Upper lobe of left lung (tissue), 6 donors: ENCODE results near the gene INPPL1. TPM values are rescaled to one million over a fixed set of nuclear protein-coding genes. Genes with fewer than 3 reads are reported as not detected.
"Not testable (repeated sequence)": the region's sequence is repeated elsewhere in the genome, so short reads cannot be mapped to it uniquely, and the experiment has no call there.

ENCODE experiments used
- ATAC-seq, 2 donors: fragments of 200-7000 bp; cut with Tn5 transposase; one replicate each; pipeline ENCODE4 v1.9.1; 2022; ENCODE audit warnings: mild to moderate bottlenecking in 2 of 2, moderate library complexity in 2 of 2; ENCODE audit not compliant: low FRiP score in 2 of 2
- DNase-seq, 2 donors: peaks; one replicate each; pipeline ENCODE4 v3.0.0-alpha.2; 2019 to 2020
- H3K27ac ChIP-seq, 4 donors: fragments of 200-600 bp; sonication (generic); one replicate each; pipeline ENCODE4 v1.5.1; 2016 to 2019
- H3K27me3 ChIP-seq, 4 donors: fragments of 200-600 bp; sonication (generic); one replicate each; pipeline ENCODE4 v1.5.1; 2017 to 2019
- H3K36me3 ChIP-seq, 4 donors: fragments of 200-600 bp; sonication (generic); one replicate each; pipeline ENCODE4 v1.5.1; 2016 to 2019
- H3K4me1 ChIP-seq, 4 donors: fragments of 200-600 bp; sonication (generic); one replicate each; pipeline ENCODE4 v1.5.1; 2018 to 2019
- H3K4me3 ChIP-seq, 4 donors: fragments of 200-600 bp; sonication (generic); one replicate each; pipeline ENCODE4 v1.5.1; 2017 to 2019; ENCODE audit warnings: mild to moderate bottlenecking in 2 of 4, moderate library complexity in 1 of 4
- H3K9me3 ChIP-seq, 4 donors: fragments of 200-600 bp; sonication (generic); one replicate each; pipeline ENCODE4 v1.5.1; 2018 to 2019
- CTCF ChIP-seq, 6 experiments: fragments of 450-650 bp in 4 of 6; fragments of 200-600 bp in 2 of 6; sonication (generic) in 2 of 6; IDR thresholded peaks; one replicate each; pipeline ENCODE4 v1.5.1; 2016 to 2019; ENCODE audit warnings: antibody characterized with exemption in 6 of 6
- EP300 ChIP-seq, 4 donors: sonication (generic); formaldehyde crosslinking; IDR thresholded peaks; one replicate each; pipeline ENCODE4 v1.5.1; 2017; ENCODE audit warnings: antibody characterized with exemption in 4 of 4, control low read depth in 2 of 4
- POLR2A ChIP-seq, 4 donors: fragments of 450-650 bp; IDR thresholded peaks; one replicate each; pipeline ENCODE4 v1.5.1; 2016 to 2017; ENCODE audit warnings: antibody characterized with exemption in 4 of 4, mild to moderate bottlenecking in 2 of 4
- POLR2AphosphoS5 ChIP-seq, 2 donors: sonication (generic); formaldehyde crosslinking; IDR thresholded peaks; one replicate each; pipeline ENCODE4 v1.5.1; 2017; ENCODE audit warnings: antibody characterized with exemption in 2 of 2
- WGBS, 2 donors: methylation state at CpG; one replicate each; pipeline ENCODE4 v1.1.5; 2017 to 2018; 5-methylcytosine and 5-hydroxymethylcytosine counted together
- total RNA-seq, 6 donors: library from RNA; depleted of rRNA in 4 of 6; stranded (reverse); fragments of >200 nt in 4 of 6; gene quantifications; one replicate each; pipeline versions ENCODE4 v1.1.0 to v1.2.1, GENCODE V29; 2016 to 2021
- donor health status: DM: no; HTN: no; CAD: no; lungs with moderate emphysema.
- donor health status: DM: no; HTN: yes; CAD: no; lungs with severe emphysema.

The INPPL1 gene
- total RNA-seq, 6 donors from 2014 or later, result 84.0 to 383 (median 180) TPM

GRCh38 chr11:72195518-72196270, 28.9 kb upstream of the INPPL1 start:
- TF ChIP-seq POLR2AphosphoS5 (IDR thresholded peaks at IDR 0.05), result no peak
- no peak for TF ChIP-seq POLR2A (IDR thresholded peaks at IDR 0.05)
- TF ChIP-seq CTCF (IDR thresholded peaks at IDR 0.05), result no peak
- no peak for TF ChIP-seq EP300 (IDR thresholded peaks at IDR 0.05)
- 87 to 91% methylated on average over 9 to 11 of the region's 12 CpGs for WGBS, 2 donors
- ATAC-seq (no peak), DNase-seq (no peak)
- H3K9me3 ChIP-seq, result no peaks in the 10 kb centered on the region
- H3K4me3 ChIP-seq, result no peak overlapping the region
- H3K4me1 ChIP-seq, result peaks cover 0 to 5% (median 0%) of the 10 kb centered on the region in 4 donors
- no peaks in the 10 kb centered on the region for H3K36me3 ChIP-seq
- no peaks in the 10 kb centered on the region for H3K27me3 ChIP-seq
- no peak overlapping the region for H3K27ac ChIP-seq

GRCh38 chr11:72201445-72201844, 23.1 kb upstream of the INPPL1 start:
- H3K4me3 ChIP-seq, DNase-seq, H3K4me1 ChIP-seq, ATAC-seq, H3K9me3 ChIP-seq, H3K27ac ChIP-seq, H3K27me3 ChIP-seq, H3K36me3 ChIP-seq: not testable (repeated sequence)
- WGBS, 2 donors, result 92% methylated on average over 27 to 43 of the region's 43 CpGs

GRCh38 chr11:72202571-72202970, 22.0 kb upstream of the INPPL1 start:
- WGBS, 2 donors, result 95% methylated on average over 6 of the region's 6 CpGs
- no peak for DNase-seq

GRCh38 chr11:72203163-72203562, 21.4 kb upstream of the INPPL1 start:
- no peaks in the 10 kb centered on the region for H3K36me3 ChIP-seq
- ATAC-seq (no peak), DNase-seq (no peak)
- H3K27ac ChIP-seq, result no peak overlapping the region
- no peaks in the 10 kb centered on the region for H3K27me3 ChIP-seq
- 63 to 84% methylated on average over 2 of the region's 2 CpGs for WGBS, 2 donors
- no peak overlapping the region for H3K4me3 ChIP-seq
- no peak for TF ChIP-seq POLR2A (IDR thresholded peaks at IDR 0.05)
- no peak for TF ChIP-seq CTCF (IDR thresholded peaks at IDR 0.05)
- no peak for TF ChIP-seq POLR2AphosphoS5 (IDR thresholded peaks at IDR 0.05)
- TF ChIP-seq EP300 (IDR thresholded peaks at IDR 0.05), result no peak
- no peaks in the 10 kb centered on the region for H3K9me3 ChIP-seq
- H3K4me1 ChIP-seq, result no peaks in the 10 kb centered on the region

More at GRCh38 chr11:72202571-72202970, 22.0 kb upstream of the INPPL1 start:
- no peak for ATAC-seq
- H3K4me3 ChIP-seq, result no peak overlapping the region
- no peaks in the 10 kb centered on the region for H3K4me1 ChIP-seq
- H3K36me3 ChIP-seq, result no peaks in the 10 kb centered on the region
- TF ChIP-seq EP300 (IDR thresholded peaks at IDR 0.05) (no peak), CTCF (IDR thresholded peaks at IDR 0.05) (no peak), POLR2AphosphoS5 (IDR thresholded peaks at IDR 0.05) (no peak), POLR2A (IDR thresholded peaks at IDR 0.05) (no peak)
- H3K9me3 ChIP-seq, result no peaks in the 10 kb centered on the region
- no peak overlapping the region for H3K27ac ChIP-seq
- no peaks in the 10 kb centered on the region for H3K27me3 ChIP-seq

- no peak for ATAC-seq
- no peak for TF ChIP-seq POLR2A (IDR thresholded peaks at IDR 0.05)
- no peak for TF ChIP-seq EP300 (IDR thresholded peaks at IDR 0.05)
- TF ChIP-seq POLR2AphosphoS5 (IDR thresholded peaks at IDR 0.05), result no peak
- no peak for TF ChIP-seq CTCF (IDR thresholded peaks at IDR 0.05)
- no peaks in the 10 kb centered on the region for H3K27me3 ChIP-seq
- H3K4me3 ChIP-seq, result no peak overlapping the region
- H3K36me3 ChIP-seq, result no peaks in the 10 kb centered on the region
- H3K27ac ChIP-seq, result no peak overlapping the region
- H3K4me1 ChIP-seq, result no peaks in the 10 kb centered on the region
- DNase-seq, result no peak
- H3K9me3 ChIP-seq, result no peaks in the 10 kb centered on the region
Observed at GRCh38 chr11:72204886-72205285, 19.7 kb upstream of the INPPL1 start.

GRCh38 chr11:72206794-72207193, 17.8 kb upstream of the INPPL1 start:
- not testable (repeated sequence) for ATAC-seq, DNase-seq, H3K27me3 ChIP-seq, H3K27ac ChIP-seq, H3K36me3 ChIP-seq, H3K9me3 ChIP-seq, H3K4me3 ChIP-seq, H3K4me1 ChIP-seq
- WGBS, 2 donors, result 84 to 92% methylated on average over 2 of the region's 2 CpGs
